ENCODE data around the gene HSD17B1.
A peak's percentile ranks its signal among the peaks of the same experiment; 100 is the strongest.

Gene HSD17B1

DNA sequence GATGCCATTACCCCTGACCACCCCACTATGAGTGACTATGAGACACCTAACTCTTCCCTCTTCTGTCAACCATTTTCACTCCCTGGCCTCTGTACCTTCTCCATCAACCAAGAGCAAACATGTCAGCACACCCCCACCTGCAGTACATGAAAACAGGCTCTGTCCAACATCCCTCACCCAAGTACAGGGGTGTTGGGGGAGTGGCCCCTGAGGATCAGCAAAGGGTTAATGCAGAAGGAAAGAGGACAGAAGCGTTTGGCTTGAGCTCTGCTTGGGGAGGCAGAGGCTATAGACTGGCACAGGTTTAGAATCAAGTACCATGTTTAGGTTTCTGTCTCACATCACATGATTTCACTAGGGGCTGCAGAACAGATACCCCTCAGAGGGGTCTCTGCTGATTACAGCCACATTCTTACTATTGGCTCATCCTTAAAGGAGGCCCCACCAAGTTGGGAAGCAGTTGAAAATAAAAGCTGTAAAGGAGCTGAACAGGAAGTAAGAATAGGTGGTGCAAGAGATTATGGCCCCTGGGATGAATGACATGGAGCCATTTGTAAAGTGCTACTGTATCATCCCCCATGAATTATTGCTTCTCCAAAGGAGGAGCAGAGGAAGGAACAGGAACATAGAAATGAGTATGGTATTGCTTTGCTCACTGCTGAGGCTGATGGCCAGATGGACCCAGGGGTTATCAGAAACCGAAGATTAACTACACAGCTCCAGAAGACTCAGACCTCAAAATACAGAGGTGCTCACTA, 27.2 kb downstream of the HSD17B1 start:
- H2AFZ ChIP-seq (ENCODE audit: low read depth, low read length) = no peak overlapping the region
- no peak overlapping the region for H3K9ac ChIP-seq (ENCODE audit: low read length)
- H3K27ac ChIP-seq (ENCODE audit: low read length) = no peak overlapping the region
- no peaks in the 10 kb centered on the region for H3K27me3 ChIP-seq (ENCODE audit: low read depth, low read length)
- peaks cover 24% of the 10 kb centered on the region for H3K4me1 ChIP-seq (ENCODE audit: low read length)
- no peaks in the 10 kb centered on the region for H3K9me3 ChIP-seq (ENCODE audit: insufficient read depth, low read length)
- H3K4me3 ChIP-seq (ENCODE audit: low read length) = no peak overlapping the region
- H3K36me3 ChIP-seq (replicated peaks; ENCODE audit: low read depth, low read length) = peaks cover 60% of the 10 kb centered on the region
- TF ChIP-seq EZH2phosphoT487 (IDR thresholded peaks at IDR 0.05; ENCODE audit: low read depth) (no peak), CTCF (IDR thresholded peaks at IDR 0.05; ENCODE audit: low read depth, low read length) (no peak)
- no peaks in the 10 kb centered on the region for H4K20me1 ChIP-seq (ENCODE audit: insufficient read depth, low read length)
- peaks cover 38% of the 10 kb centered on the region for H3K79me2 ChIP-seq (ENCODE audit: low read length)
- no peak overlapping the region for H3K4me2 ChIP-seq (ENCODE audit: low read length)

- no peaks in the 10 kb centered on the region for H3K27me3 ChIP-seq (ENCODE audit: low read depth, low read length)
- no peak overlapping the region for H3K27ac ChIP-seq (ENCODE audit: low read length)
- H3K79me2 ChIP-seq (ENCODE audit: low read length) = peaks cover 24% of the 10 kb centered on the region
- peaks cover 58% of the 10 kb centered on the region for H3K36me3 ChIP-seq (replicated peaks; ENCODE audit: low read depth, low read length)
- H3K9ac ChIP-seq (ENCODE audit: low read length) = no peak overlapping the region
- H3K9me3 ChIP-seq (ENCODE audit: insufficient read depth, low read length) = no peaks in the 10 kb centered on the region
- no peak overlapping the region for H3K4me2 ChIP-seq (ENCODE audit: low read length)
- TF ChIP-seq EZH2phosphoT487 (IDR thresholded peaks at IDR 0.05; ENCODE audit: low read depth) (no peak), CTCF (IDR thresholded peaks at IDR 0.05; ENCODE audit: low read depth, low read length) (no peak)
- no peak overlapping the region for H2AFZ ChIP-seq (ENCODE audit: low read depth, low read length)
- no peaks in the 10 kb centered on the region for H4K20me1 ChIP-seq (ENCODE audit: insufficient read depth, low read length)
- no peak overlapping the region for H3K4me3 ChIP-seq (ENCODE audit: low read length)
- peaks cover 32% of the 10 kb centered on the region for H3K4me1 ChIP-seq (ENCODE audit: low read length)
These were observed 29.1 kb downstream of the HSD17B1 start for GRCh38 chr17:42581744-42582270.

DNA sequence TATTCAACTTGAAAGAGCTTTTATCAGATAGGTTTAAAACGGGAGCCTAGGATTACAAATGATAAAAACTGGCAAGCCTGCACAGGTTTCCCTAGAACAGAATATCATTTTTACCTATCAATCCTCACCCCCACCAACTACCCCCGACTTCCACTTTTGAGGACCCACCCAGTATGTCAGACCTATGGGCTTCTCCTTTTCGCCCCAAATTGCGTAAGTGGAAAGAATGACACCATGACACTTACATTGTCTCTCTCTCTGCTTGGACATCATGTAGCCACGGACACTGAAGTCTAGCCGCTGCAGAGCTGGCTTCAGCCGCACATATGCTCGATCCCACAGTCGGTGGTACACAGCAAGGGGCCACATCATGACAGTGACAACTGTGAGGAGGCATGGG, 32.2 kb downstream of the HSD17B1 start:
- no peaks in the 10 kb centered on the region for H4K20me1 ChIP-seq (ENCODE audit: insufficient read depth, low read length)
- no peak overlapping the region for H3K4me2 ChIP-seq (ENCODE audit: low read length)
- H3K36me3 ChIP-seq (replicated peaks; ENCODE audit: low read depth, low read length) = peaks cover 56% of the 10 kb centered on the region
- H3K9me3 ChIP-seq (ENCODE audit: insufficient read depth, low read length) = no peaks in the 10 kb centered on the region
- H3K9ac ChIP-seq (ENCODE audit: low read length) = no peak overlapping the region
- H3K27ac ChIP-seq (ENCODE audit: low read length) = no peak overlapping the region
- no peak overlapping the region for H2AFZ ChIP-seq (ENCODE audit: low read depth, low read length)
- TF ChIP-seq CTCF (IDR thresholded peaks at IDR 0.05; ENCODE audit: low read depth, low read length) = no peak
- no peak for TF ChIP-seq EZH2phosphoT487 (IDR thresholded peaks at IDR 0.05; ENCODE audit: low read depth)
- no peaks in the 10 kb centered on the region for H3K79me2 ChIP-seq (ENCODE audit: low read length)
- H3K4me3 ChIP-seq (ENCODE audit: low read length) = no peak overlapping the region
- H3K4me1 ChIP-seq (ENCODE audit: low read length) = peaks cover 29% of the 10 kb centered on the region
- H3K27me3 ChIP-seq (ENCODE audit: low read depth, low read length) = no peaks in the 10 kb centered on the region

GRCh38 chr17:42585353-42585752, 32.6 kb downstream of the HSD17B1 start:
- TF ChIP-seq EZH2phosphoT487 (IDR thresholded peaks at IDR 0.05; ENCODE audit: low read depth) (no peak), CTCF (IDR thresholded peaks at IDR 0.05; ENCODE audit: low read depth, low read length) (no peak)

More at GRCh38 chr17:42585353-42585752, 32.6 kb downstream of the HSD17B1 start:
- peaks cover 28% of the 10 kb centered on the region for H3K4me1 ChIP-seq (ENCODE audit: low read length)
- H3K9me3 ChIP-seq (ENCODE audit: insufficient read depth, low read length) = no peaks in the 10 kb centered on the region
- peaks cover 52% of the 10 kb centered on the region for H3K36me3 ChIP-seq (replicated peaks; ENCODE audit: low read depth, low read length)
- no peaks in the 10 kb centered on the region for H3K27me3 ChIP-seq (ENCODE audit: low read depth, low read length)
- no peak overlapping the region for H3K4me3 ChIP-seq (ENCODE audit: low read length)
- no peaks in the 10 kb centered on the region for H3K79me2 ChIP-seq (ENCODE audit: low read length)
- H3K27ac ChIP-seq (ENCODE audit: low read length) = peak overlapping the region; percentile 92; the same call in 1 of the 2 replicates
- H2AFZ ChIP-seq (ENCODE audit: low read depth, low read length) = no peak overlapping the region
- no peak overlapping the region for H3K4me2 ChIP-seq (ENCODE audit: low read length)
- no peak overlapping the region for H3K9ac ChIP-seq (ENCODE audit: low read length)
- no peaks in the 10 kb centered on the region for H4K20me1 ChIP-seq (ENCODE audit: insufficient read depth, low read length)
